DND-41 (cell line): ENCODE results near the gene LDB2.

Source experiments
- CTCF ChIP-seq: IDR thresholded peaks from 2 replicates; pipeline ENCODE4 v1.5.1; 2012; ENCODE audit warnings: borderline replicate concordance, low read length, moderate library complexity, mild to moderate bottlenecking; ENCODE audit not compliant: poor library complexity, severe bottlenecking; ENCODE audit errors: extremely low read depth
- EZH2 ChIP-seq: IDR thresholded peaks from 3 replicates; pipeline ENCODE4 v1.6.1; 2012; ENCODE audit warnings: borderline replicate concordance, low read depth, mild to moderate bottlenecking, moderate library complexity, low read length, inconsistent platforms; ENCODE audit not compliant: severe bottlenecking

GRCh38 chr4:16532240-16532970, 366.0 kb downstream of the LDB2 start:
- TF ChIP-seq CTCF (no peak), EZH2 (no peak)
